ENCODE results near the gene ZNF599.
A peak's percentile ranks its signal among the peaks of the same experiment; 100 is the strongest.

ZNF599 gene

GRCh38 chr19:34778342-34778741 is 5.3 kb upstream of the ZNF599 start:
- no peak overlapping the region for H3K4me3 ChIP-seq (ENCODE audit: low read depth, low read length)
- no peak for TF ChIP-seq CTCF (IDR thresholded peaks at IDR 0.05; ENCODE audit: control insufficient read depth, extremely low read depth, insufficient read depth)
- no peak for DNase-seq (ENCODE audit: low read depth)

GRCh38 chr19:34774857-34775256 is 1.8 kb upstream of the ZNF599 start:
- no peak for DNase-seq (ENCODE audit: low read depth)
- no peak for TF ChIP-seq CTCF (IDR thresholded peaks at IDR 0.05; ENCODE audit: control insufficient read depth, extremely low read depth, insufficient read depth)
- H3K4me3 ChIP-seq (ENCODE audit: low read depth, low read length): no peak overlapping the region

- no peak for TF ChIP-seq CTCF (IDR thresholded peaks at IDR 0.05; ENCODE audit: control insufficient read depth, extremely low read depth, insufficient read depth)
- H3K4me3 ChIP-seq (ENCODE audit: low read depth, low read length): peak overlapping the region; percentile 81
- DNase-seq (ENCODE audit: low read depth): no peak
Observed at GRCh38 chr19:34773555-34773864, 495 bp upstream of the ZNF599 start.

- no peak overlapping the region for H3K4me3 ChIP-seq (ENCODE audit: low read depth, low read length)
- no peak for DNase-seq (ENCODE audit: low read depth)
- TF ChIP-seq CTCF (IDR thresholded peaks at IDR 0.05; ENCODE audit: control insufficient read depth, extremely low read depth, insufficient read depth): no peak
Observed at GRCh38 chr19:34767951-34768350, 5.1 kb downstream of the ZNF599 start.

GRCh38 chr19:34766386-34766785 is 6.6 kb downstream of the ZNF599 start:
- TF ChIP-seq CTCF (IDR thresholded peaks at IDR 0.05; ENCODE audit: control insufficient read depth, extremely low read depth, insufficient read depth): no peak
- no peak overlapping the region for H3K4me3 ChIP-seq (ENCODE audit: low read depth, low read length)
- DNase-seq (ENCODE audit: low read depth): no peak

- TF ChIP-seq CTCF (IDR thresholded peaks at IDR 0.05; ENCODE audit: control insufficient read depth, extremely low read depth, insufficient read depth): no peak
- no peak overlapping the region for H3K4me3 ChIP-seq (ENCODE audit: low read depth, low read length)
- DNase-seq (ENCODE audit: low read depth): no peak
Observed at GRCh38 chr19:34759218-34759917, 13.6 kb downstream of the ZNF599 start.

GRCh38 chr19:34757441-34757840 is 15.6 kb downstream of the ZNF599 start:
- no peak for TF ChIP-seq CTCF (IDR thresholded peaks at IDR 0.05; ENCODE audit: control insufficient read depth, extremely low read depth, insufficient read depth)
- no peak for DNase-seq (ENCODE audit: low read depth)
- H3K4me3 ChIP-seq (ENCODE audit: low read depth, low read length): no peak overlapping the region

All from LNCaP clone FGC (cell line).